Activated gamma-delta T cell treated with anti-CD3 and anti-CD28 coated beads, Interleukin-2, amount 50 U/mL, for 16 hours (primary cell): Measurements from ENCODE around the gene LHX4.
"Not testable (repeated sequence)": the region's sequence is repeated elsewhere in the genome, so short reads cannot be mapped to it uniquely, and the experiment has no call there.

ENCODE experiments used
- DNase-seq: peaks from one replicate; pipeline ENCODE4 v3.0.0-alpha.2; 2020; ENCODE audit warnings: low read depth

The LHX4 gene

GRCh38 chr1:180197231-180197630 is 32.8 kb upstream of the LHX4 start:
- no peak for DNase-seq

GRCh38 chr1:180198196-180198595 is 31.9 kb upstream of the LHX4 start:
- DNase-seq: no peak

- no peak for DNase-seq
These were observed 31.5 kb upstream of the LHX4 start for GRCh38 chr1:180198611-180199010.

GRCh38 chr1:180199018-180199417 is 31.0 kb upstream of the LHX4 start:
- no peak for DNase-seq

GRCh38 chr1:180201451-180202200 is 28.4 kb upstream of the LHX4 start:
- DNase-seq: no peak

GRCh38 chr1:180202588-180202987 is 27.5 kb upstream of the LHX4 start:
- not testable (repeated sequence) for DNase-seq

GRCh38 chr1:180204231-180204630 is 25.8 kb upstream of the LHX4 start:
- no peak for DNase-seq

GRCh38 chr1:180206581-180206980 is 23.5 kb upstream of the LHX4 start:
- DNase-seq: no peak

- DNase-seq: no peak
These were observed 21.8 kb upstream of the LHX4 start for GRCh38 chr1:180208264-180208663.

GRCh38 chr1:180210008-180210620 is 19.9 kb upstream of the LHX4 start:
- no peak for DNase-seq

GRCh38 chr1:180211156-180211859 is 18.8 kb upstream of the LHX4 start:
- DNase-seq: no peak

GRCh38 chr1:180211860-180212229 is 18.2 kb upstream of the LHX4 start:
- DNase-seq: no peak

- peak; percentile 20 for DNase-seq
These were observed 16.5 kb upstream of the LHX4 start for GRCh38 chr1:180213401-180214170.

- no peak for DNase-seq
These were observed 14.0 kb upstream of the LHX4 start for GRCh38 chr1:180215856-180216625.

GRCh38 chr1:180217006-180217405 is 13.1 kb upstream of the LHX4 start:
- no peak for DNase-seq

GRCh38 chr1:180218806-180219765 is 11.0 kb upstream of the LHX4 start:
- DNase-seq: no peak

GRCh38 chr1:180219776-180220175 is 10.3 kb upstream of the LHX4 start:
- no peak for DNase-seq

- DNase-seq: no peak
These were observed 8.6 kb upstream of the LHX4 start for GRCh38 chr1:180221462-180221861.

- DNase-seq: no peak
These were observed 5.2 kb upstream of the LHX4 start for GRCh38 chr1:180224902-180225301.

GRCh38 chr1:180225403-180225802 is 4.7 kb upstream of the LHX4 start:
- DNase-seq: no peak
